PC-3 (cell line): Measurements from ENCODE around the gene AGO3. TPM values are rescaled to one million over a fixed set of nuclear protein-coding genes. Genes with fewer than 3 reads are reported as not detected.
A peak's percentile ranks its signal among the peaks of the same experiment; 100 is the strongest.

Experiments used
- ATAC-seq: fragments of 200-7000 bp; cut with Tn5 transposase; 2 replicates; pipeline ENCODE4 v1.9.1; 2020; ENCODE audit warnings: mild to moderate bottlenecking, moderate library complexity
- BruUV-seq: library from RNA; stranded (reverse); fragments of 400-500 nt; replicated peaks from 2 replicates; lab custom pipeline; 2021; lab: Mats Ljungman, UMichigan
- CTCF ChIA-PET: fragments of 300-600 bp; sonication (Branson Sonifier 250); formaldehyde crosslinking; loops from one replicate; lab custom pipeline; 2022; ENCODE audit warnings: antibody characterized with exemption; lab: Charles Lee
- POLR2A ChIA-PET: fragments of 300-600 bp; sonication (Branson Sonifier 250); formaldehyde crosslinking; loops from one replicate; lab custom pipeline; 2022; ENCODE audit warnings: antibody characterized with exemption; ENCODE audit not compliant: unreplicated experiment; lab: Charles Lee
- DNase-seq: peaks from one replicate; pipeline ENCODE4 v3.0.0-alpha.2; 2015
- H2AFZ ChIP-seq: fragments of 300-600 bp; sonication (generic); 2 replicates; pipeline ENCODE4 v1.6.0; 2016; ENCODE audit warnings: antibody characterized with exemption, low read length
- H3F3A ChIP-seq: fragments of 300-600 bp; sonication (generic); one replicate; pipeline ENCODE4 v1.6.0; 2017; ENCODE audit warnings: antibody characterized with exemption, low read length, control low read depth, mild to moderate bottlenecking; ENCODE audit not compliant: unreplicated experiment
- H3K27ac ChIP-seq: fragments of 300-600 bp; sonication (generic); 2 replicates; pipeline ENCODE4 v1.5.1; 2016; ENCODE audit warnings: mild to moderate bottlenecking, low read length
- H3K27me3 ChIP-seq: fragments of 300-600 bp; sonication (generic); 2 replicates; pipeline ENCODE4 v1.6.1; 2016; ENCODE audit warnings: low read length, mixed read lengths
- H3K36me3 ChIP-seq: fragments of 300-600 bp; sonication (generic); 2 replicates; pipeline ENCODE4 v1.6.1; 2016; ENCODE audit warnings: low read depth, mixed run types, low read length, mixed read lengths
- H3K4me1 ChIP-seq: fragments of 300-600 bp; sonication (generic); 2 replicates; pipeline ENCODE4 v1.5.1; 2016; ENCODE audit warnings: low read length; ENCODE audit not compliant: insufficient read depth
- H3K4me2 ChIP-seq: fragments of 300-600 bp; sonication (generic); 2 replicates; pipeline ENCODE4 v1.6.0; 2016; ENCODE audit warnings: low read length
- H3K4me3 ChIP-seq: fragments of 300-600 bp; sonication (generic); 2 replicates; pipeline ENCODE4 v1.5.1; 2016; ENCODE audit warnings: mild to moderate bottlenecking, low read length, mixed read lengths
- H3K79me2 ChIP-seq: fragments of 300-600 bp; sonication (generic); 2 replicates; pipeline ENCODE4 v1.6.1; 2017; ENCODE audit warnings: low read length, mixed read lengths
- H3K9ac ChIP-seq: fragments of 300-600 bp; sonication (generic); 2 replicates; pipeline ENCODE4 v1.6.0; 2016; ENCODE audit warnings: mild to moderate bottlenecking, low read length
- H3K9me2 ChIP-seq: fragments of 300-600 bp; sonication (generic); replicated peaks from 2 replicates; pipeline ENCODE4 v1.6.1; 2016; ENCODE audit warnings: mixed run types, low read length, mixed read lengths
- H3K9me3 ChIP-seq: fragments of 300-600 bp; sonication (generic); 2 replicates; pipeline ENCODE4 v1.6.1; 2016; ENCODE audit warnings: low read length, mixed read lengths
- H4K20me1 ChIP-seq: fragments of 300-600 bp; sonication (generic); 2 replicates; pipeline ENCODE4 v1.6.1; 2016; ENCODE audit warnings: low read length, mixed read lengths
- EZH2 ChIP-seq: fragments of 300-600 bp; sonication (generic); IDR thresholded peaks from one replicate; pipeline ENCODE4 v1.6.1; 2017; ENCODE audit warnings: antibody characterized with exemption, mild to moderate bottlenecking, low read length; ENCODE audit not compliant: unreplicated experiment
- EZH2phosphoT487 ChIP-seq: fragments of 300-600 bp; sonication (generic); IDR thresholded peaks from 2 replicates; pipeline ENCODE4 v1.6.1; 2018; ENCODE audit warnings: mild to moderate bottlenecking, antibody characterized with exemption, low read length, borderline replicate concordance
- intact Hi-C: fragments of 100-400 bp; cut with micrococcal nuclease; formaldehyde crosslinking; loops from 2 replicates; pipeline ENCODE4 v1.9.0; 2023
- total RNA-seq: library from RNA; depleted of rRNA; stranded (reverse); fragments of >200 nt; gene quantifications from 2 replicates; pipeline ENCODE4 v1.2.3, GENCODE V29; 2014
- TF ChIP-seq, protein P1 (sequence below): fragments of 300-600 bp; sonication (generic); conservative IDR thresholded peaks from 2 replicates; pipeline ENCODE4 v1.5.1; 2017; ENCODE audit warnings: antibody characterized with exemption, low read depth, mild to moderate bottlenecking, low read length

The AGO3 gene
- total RNA-seq, 1 experiment from 2014 or later: 17.7 TPM

DNA sequence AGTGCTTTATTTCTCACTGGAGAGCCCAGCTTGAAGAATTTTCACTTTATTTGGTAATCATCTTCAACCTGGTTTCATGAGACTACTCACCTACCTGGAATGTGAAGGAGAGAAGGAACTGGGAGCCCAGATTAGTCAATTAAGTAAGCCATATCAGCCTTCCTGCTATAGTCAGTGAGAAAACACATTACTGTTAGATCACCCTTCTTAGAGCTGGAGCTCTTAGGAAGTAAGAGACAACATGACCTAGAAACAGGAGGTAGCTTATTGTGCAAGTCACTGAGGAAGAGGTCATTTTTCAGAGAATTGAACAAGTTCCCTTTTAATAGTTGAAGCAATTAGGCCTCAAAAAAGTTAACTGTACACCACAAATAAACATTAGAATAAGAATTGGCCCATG lies 103.8 kb downstream of the AGO3 start:
- Histone ChIP-seq H3K27me3 (no peaks in the 10 kb centered on the region), H3K4me1 (peaks cover 16% of the 10 kb centered on the region), H3K9me3 (no peaks in the 10 kb centered on the region), H3K9me2 (no peaks in the 10 kb centered on the region), H3F3A (no peaks in the 10 kb centered on the region), H3K9ac (no peak overlapping the region), H3K36me3 (peaks cover 11% of the 10 kb centered on the region; the same call in 1 of the 2 replicates), H3K27ac (peak overlapping the region; percentile 36; the same call in 1 of the 2 replicates), H4K20me1 (no peaks in the 10 kb centered on the region), H3K79me2 (no peaks in the 10 kb centered on the region), H3K4me2 (peak overlapping the region; percentile 8), H3K4me3 (no peak overlapping the region), H2AFZ (no peak overlapping the region)
- intact Hi-C loops: no loop called here
- DNase-seq: peak; percentile 88
- no TSS peak for BruUV-seq
- CTCF ChIA-PET: interaction anchor here (0.6 kb wide), 2 partner anchors 39 to 60 kb away, joined by 3 to 5 read pairs; no protein-coding TSS in a partner anchor
- TF ChIP-seq, protein P1, sequence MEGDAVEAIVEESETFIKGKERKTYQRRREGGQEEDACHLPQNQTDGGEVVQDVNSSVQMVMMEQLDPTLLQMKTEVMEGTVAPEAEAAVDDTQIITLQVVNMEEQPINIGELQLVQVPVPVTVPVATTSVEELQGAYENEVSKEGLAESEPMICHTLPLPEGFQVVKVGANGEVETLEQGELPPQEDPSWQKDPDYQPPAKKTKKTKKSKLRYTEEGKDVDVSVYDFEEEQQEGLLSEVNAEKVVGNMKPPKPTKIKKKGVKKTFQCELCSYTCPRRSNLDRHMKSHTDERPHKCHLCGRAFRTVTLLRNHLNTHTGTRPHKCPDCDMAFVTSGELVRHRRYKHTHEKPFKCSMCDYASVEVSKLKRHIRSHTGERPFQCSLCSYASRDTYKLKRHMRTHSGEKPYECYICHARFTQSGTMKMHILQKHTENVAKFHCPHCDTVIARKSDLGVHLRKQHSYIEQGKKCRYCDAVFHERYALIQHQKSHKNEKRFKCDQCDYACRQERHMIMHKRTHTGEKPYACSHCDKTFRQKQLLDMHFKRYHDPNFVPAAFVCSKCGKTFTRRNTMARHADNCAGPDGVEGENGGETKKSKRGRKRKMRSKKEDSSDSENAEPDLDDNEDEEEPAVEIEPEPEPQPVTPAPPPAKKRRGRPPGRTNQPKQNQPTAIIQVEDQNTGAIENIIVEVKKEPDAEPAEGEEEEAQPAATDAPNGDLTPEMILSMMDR: no peak
- TF ChIP-seq EZH2: no peak
- no peak for TF ChIP-seq EZH2phosphoT487
- POLR2A ChIA-PET: no interaction called here
- ATAC-seq: peak; percentile 99

DNA sequence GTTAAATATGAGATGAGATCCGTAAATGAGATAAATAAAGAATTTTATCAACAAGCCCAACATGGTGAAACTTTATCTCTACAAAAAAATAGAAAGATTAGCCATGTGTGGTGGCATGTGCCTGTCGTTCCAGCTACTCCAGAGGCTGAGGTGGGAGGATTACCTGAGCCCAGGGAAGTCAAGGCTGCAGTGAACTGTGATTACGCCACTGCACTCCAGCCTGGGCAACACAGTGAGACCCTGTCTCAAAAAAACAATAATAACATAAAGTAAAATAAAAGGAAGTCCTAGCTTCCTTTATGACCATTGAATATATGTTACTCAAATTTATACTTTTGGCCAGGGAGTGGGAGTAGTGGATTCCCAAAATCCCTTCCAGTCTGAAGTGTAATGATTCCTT lies 104.2 kb downstream of the AGO3 start:
- peaks cover 16% of the 10 kb centered on the region for H3K4me1 ChIP-seq
- H3K27me3 ChIP-seq: no peaks in the 10 kb centered on the region
- TF ChIP-seq EZH2phosphoT487: no peak
- TF ChIP-seq EZH2: no peak
- TF ChIP-seq, protein P1: no peak
- DNase-seq: no peak
- H3K9ac ChIP-seq: no peak overlapping the region
- BruUV-seq: no TSS peak
- intact Hi-C loops: no loop called here
- no peak overlapping the region for H2AFZ ChIP-seq
- H3K36me3 ChIP-seq: peaks cover 12% of the 10 kb centered on the region; the same call in 1 of the 2 replicates
- ChIA-PET POLR2A (no interaction called here), CTCF (interaction anchor here (0.6 kb wide), 1 partner anchor 39 kb away, joined by 5 read pairs; no protein-coding TSS in a partner anchor)
- no peaks in the 10 kb centered on the region for H4K20me1 ChIP-seq
- H3K4me2 ChIP-seq: peak overlapping the region; percentile 8; the same call in 1 of the 2 replicates
- ATAC-seq: no peak
- H3K79me2 ChIP-seq: no peaks in the 10 kb centered on the region
- H3F3A ChIP-seq: no peaks in the 10 kb centered on the region
- no peak overlapping the region for H3K4me3 ChIP-seq
- no peaks in the 10 kb centered on the region for H3K9me3 ChIP-seq
- H3K27ac ChIP-seq: peak overlapping the region; percentile 36; the same call in 1 of the 2 replicates
- H3K9me2 ChIP-seq: no peaks in the 10 kb centered on the region

DNA sequence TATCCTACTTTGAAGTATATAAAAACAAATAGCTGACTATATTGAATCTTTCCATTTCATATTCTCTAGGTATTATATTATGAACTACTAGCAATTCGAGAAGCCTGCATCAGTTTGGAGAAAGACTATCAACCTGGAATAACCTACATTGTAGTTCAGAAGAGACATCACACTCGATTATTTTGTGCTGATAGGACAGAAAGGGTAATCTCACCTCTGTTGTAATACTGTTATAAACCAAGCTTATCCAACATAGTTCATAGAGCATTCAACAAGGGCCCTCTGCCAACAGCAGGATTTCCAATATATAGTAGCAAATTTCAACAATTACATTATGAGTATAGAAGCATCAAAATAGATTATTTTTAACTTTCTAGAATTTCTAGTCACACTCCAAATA lies 109.3 kb downstream of the AGO3 start:
- H3K9ac ChIP-seq: no peak overlapping the region
- H3K9me2 ChIP-seq: no peaks in the 10 kb centered on the region
- no peaks in the 10 kb centered on the region for H4K20me1 ChIP-seq
- H3F3A ChIP-seq: no peaks in the 10 kb centered on the region
- no peaks in the 10 kb centered on the region for H3K79me2 ChIP-seq
- no peaks in the 10 kb centered on the region for H3K9me3 ChIP-seq
- TF ChIP-seq EZH2phosphoT487 (no peak), EZH2 (no peak)
- TF ChIP-seq, protein P1: no peak
- ATAC-seq (no peak), DNase-seq (no peak)
- peaks cover 13% of the 10 kb centered on the region; the same call in 1 of the 2 replicates for H3K36me3 ChIP-seq
- intact Hi-C loops: no loop called here
- H3K27ac ChIP-seq: no peak overlapping the region
- H3K4me3 ChIP-seq: no peak overlapping the region
- CTCF ChIA-PET: no interaction called here
- no peak overlapping the region for H3K4me2 ChIP-seq
- H2AFZ ChIP-seq: no peak overlapping the region
- POLR2A ChIA-PET: no interaction called here
- H3K4me1 ChIP-seq: peaks cover under 1% of the 10 kb centered on the region
- no TSS peak for BruUV-seq
- H3K27me3 ChIP-seq: no peaks in the 10 kb centered on the region
